Loucy (cell line): Measurements from ENCODE around the gene SLC4A11.

Experiments
- EZH2phosphoT487 ChIP-seq: fragments of 200-600 bp; IDR thresholded peaks from 2 replicates; pipeline ENCODE4 v1.6.1; 2018; ENCODE audit warnings: antibody characterized with exemption, mild to moderate bottlenecking, moderate library complexity, borderline replicate concordance
- TF ChIP-seq, protein P1 (sequence below): fragments of 200-600 bp; sonication (generic); conservative IDR thresholded peaks from 2 replicates; pipeline ENCODE4 v1.5.1; 2014; ENCODE audit warnings: mild to moderate bottlenecking, antibody characterized with exemption, low read length

- TF ChIP-seq, protein P1, sequence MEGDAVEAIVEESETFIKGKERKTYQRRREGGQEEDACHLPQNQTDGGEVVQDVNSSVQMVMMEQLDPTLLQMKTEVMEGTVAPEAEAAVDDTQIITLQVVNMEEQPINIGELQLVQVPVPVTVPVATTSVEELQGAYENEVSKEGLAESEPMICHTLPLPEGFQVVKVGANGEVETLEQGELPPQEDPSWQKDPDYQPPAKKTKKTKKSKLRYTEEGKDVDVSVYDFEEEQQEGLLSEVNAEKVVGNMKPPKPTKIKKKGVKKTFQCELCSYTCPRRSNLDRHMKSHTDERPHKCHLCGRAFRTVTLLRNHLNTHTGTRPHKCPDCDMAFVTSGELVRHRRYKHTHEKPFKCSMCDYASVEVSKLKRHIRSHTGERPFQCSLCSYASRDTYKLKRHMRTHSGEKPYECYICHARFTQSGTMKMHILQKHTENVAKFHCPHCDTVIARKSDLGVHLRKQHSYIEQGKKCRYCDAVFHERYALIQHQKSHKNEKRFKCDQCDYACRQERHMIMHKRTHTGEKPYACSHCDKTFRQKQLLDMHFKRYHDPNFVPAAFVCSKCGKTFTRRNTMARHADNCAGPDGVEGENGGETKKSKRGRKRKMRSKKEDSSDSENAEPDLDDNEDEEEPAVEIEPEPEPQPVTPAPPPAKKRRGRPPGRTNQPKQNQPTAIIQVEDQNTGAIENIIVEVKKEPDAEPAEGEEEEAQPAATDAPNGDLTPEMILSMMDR, result no peak
- TF ChIP-seq EZH2phosphoT487, result no peak
Observed at GRCh38 chr20:3251806-3252205, 12.8 kb upstream of the SLC4A11 start.
